GM18505 (cell line): Measurements from ENCODE around the gene ASPG.

ENCODE experiments used
- ATAC-seq: cut with Tn5 transposase; IDR thresholded peaks from one replicate; pipeline ENCODE4 v1.9.1; 2021; ENCODE audit not compliant: unreplicated experiment
- POLR2A ChIP-seq: IDR thresholded peaks from 4 replicates; pipeline ENCODE4 v1.6.1; 2011; ENCODE audit warnings: borderline replicate concordance; ENCODE audit not compliant: insufficient read depth, insufficient read length; ENCODE audit errors: extremely low read depth

ASPG gene

DNA sequence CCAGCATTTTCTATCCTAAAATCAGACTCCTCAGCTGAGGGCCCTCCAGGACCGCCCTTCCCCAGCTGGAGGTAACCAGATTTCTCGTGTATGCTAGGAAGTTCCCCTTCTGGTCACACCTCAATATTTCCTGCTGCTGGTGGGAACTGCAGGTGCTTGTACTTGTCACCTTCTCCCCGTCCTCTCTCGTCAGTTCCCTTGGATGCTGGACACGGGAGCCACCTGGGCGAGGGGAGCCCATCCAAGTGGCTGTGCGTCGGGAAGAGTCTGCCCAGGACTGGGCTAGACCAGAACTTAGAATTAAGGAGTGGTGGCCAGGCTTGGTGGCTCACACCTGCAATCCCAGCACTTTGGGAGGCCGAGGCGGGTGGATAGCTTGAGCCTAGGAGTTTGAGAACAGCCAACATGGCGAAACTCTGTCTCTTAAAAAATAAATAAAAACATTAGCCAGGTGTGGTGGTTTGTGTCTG, 29.7 kb downstream of the ASPG start:
- no peak for ATAC-seq
- TF ChIP-seq POLR2A: no peak

DNA sequence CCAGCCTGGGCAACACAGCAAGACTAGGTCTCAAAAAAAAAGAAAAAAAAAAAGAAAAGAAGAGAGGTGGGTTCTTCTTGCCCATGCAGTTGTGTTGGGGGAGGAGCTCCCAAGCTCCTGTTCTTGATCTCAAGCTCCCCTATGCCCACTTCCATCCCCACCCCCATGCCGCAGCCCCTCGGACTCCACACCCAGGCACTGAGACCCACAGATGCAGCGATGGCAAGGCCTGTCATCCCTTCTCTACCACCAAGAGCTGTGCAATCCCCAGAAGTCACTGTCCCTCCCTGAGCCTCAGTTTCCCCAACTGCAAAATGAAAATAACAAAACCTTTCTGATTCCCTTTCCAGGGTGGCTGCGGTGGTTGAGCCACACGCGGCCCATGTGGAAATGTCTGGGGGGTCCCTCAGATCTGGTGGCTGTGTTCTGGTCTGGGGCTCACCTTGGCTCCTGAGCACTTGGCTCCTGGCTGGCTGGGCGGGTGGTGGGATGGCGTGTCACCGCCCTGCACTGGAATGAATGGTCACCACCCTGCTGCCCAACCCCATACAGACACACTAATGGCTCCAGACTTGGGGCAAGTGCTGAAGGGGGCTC, 30.3 kb downstream of the ASPG start:
- TF ChIP-seq POLR2A: no peak
- ATAC-seq: no peak

DNA sequence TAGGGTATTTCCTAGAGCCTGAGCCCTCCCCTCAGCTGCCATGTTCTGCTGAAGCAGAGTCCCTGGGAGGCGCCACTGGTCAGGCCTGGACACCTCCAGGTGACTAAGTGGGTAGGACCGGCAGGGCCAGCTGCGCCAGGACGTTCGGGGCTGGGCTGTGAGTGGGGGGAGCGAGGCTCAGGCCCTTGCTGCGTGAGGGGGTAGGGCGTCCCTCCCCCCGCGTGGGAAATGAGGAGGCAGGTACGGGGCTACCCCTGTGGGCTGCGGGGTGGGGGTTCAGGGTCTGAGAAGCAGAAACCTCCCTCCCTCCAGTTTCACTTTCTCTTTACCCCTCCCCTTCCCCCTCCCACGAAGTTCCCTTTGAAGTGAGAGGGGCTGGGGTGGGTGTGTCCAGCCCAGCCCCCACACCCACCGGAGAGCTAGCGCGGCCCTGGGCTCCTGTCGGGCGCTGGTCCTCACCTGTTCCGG, 30.8 kb downstream of the ASPG start:
- TF ChIP-seq POLR2A: no peak
- ATAC-seq: no peak

DNA sequence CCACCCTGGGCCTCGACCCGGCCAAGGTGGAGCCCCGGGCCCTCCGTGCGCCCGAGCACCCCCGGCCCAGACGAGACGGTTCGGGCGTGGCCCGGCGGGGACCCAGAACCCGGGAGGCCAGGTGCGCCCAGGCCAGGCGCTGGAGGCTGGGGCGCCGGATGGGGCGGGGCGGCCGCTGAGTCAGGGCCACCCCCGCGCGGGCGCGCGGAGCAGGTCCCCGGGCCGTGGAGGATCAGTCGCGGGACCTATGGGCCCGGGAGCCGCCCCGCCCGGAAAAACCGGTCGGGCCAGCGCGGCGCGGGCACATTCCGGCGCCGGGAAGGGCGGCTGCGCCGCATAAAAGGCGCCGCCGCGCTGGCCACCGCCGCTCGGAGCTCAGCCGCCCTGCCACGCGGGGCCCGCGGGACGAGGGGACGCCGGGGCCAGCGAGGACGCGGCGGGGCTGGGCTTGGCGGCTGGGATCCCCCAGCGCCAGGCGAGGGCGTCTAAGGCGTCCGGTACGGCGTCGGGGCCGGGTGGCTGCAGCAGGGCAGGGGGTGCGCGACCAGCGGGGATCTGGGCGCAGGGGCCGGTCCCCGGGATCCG, 31.3 kb downstream of the ASPG start:
- ATAC-seq: no peak
- TF ChIP-seq POLR2A: no peak

DNA sequence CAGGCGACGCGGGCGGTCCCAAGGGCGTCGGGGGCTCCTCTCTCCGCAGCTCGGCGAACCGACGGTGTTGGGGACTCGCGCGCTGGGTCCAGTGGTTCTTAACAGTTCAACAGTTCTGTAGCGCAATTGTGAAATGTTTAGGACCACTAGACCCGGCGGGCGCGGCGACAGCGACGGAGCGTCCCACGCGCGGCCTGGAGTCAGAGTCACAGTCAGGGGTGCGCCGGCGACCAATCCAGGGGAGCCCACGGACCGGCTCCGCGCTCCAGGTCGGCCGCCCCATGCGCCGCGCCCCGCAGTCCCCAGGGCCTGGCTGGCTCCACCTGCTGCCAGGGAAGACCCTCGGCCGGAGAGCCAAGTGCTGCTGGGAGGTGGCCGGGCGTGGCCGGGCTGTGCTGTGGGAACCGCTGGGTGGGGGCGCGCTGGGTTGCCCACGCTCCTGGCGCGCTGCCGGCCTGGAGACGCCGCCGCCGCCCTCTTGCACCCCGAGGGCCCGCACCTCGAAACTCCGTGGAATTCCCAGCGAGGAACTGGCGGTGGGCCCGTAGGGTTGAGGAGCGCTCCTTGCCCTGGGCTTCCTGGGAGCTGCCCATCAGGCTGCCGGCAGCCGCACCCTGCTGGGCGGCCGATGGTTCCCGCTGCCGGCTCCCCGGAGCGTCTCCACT, 32.0 kb downstream of the ASPG start:
- no peak for ATAC-seq

GRCh38 chr14:104118006-104118844, 32.7 kb downstream of the ASPG start:
- TF ChIP-seq POLR2A: no peak
- ATAC-seq: no peak

More for the DNA sequence above, 32.0 kb downstream of the ASPG start:
- TF ChIP-seq POLR2A: no peak

- no peak for TF ChIP-seq POLR2A
- ATAC-seq: no peak
Observed at GRCh38 chr14:104119119-104119487, 33.6 kb downstream of the ASPG start.

DNA sequence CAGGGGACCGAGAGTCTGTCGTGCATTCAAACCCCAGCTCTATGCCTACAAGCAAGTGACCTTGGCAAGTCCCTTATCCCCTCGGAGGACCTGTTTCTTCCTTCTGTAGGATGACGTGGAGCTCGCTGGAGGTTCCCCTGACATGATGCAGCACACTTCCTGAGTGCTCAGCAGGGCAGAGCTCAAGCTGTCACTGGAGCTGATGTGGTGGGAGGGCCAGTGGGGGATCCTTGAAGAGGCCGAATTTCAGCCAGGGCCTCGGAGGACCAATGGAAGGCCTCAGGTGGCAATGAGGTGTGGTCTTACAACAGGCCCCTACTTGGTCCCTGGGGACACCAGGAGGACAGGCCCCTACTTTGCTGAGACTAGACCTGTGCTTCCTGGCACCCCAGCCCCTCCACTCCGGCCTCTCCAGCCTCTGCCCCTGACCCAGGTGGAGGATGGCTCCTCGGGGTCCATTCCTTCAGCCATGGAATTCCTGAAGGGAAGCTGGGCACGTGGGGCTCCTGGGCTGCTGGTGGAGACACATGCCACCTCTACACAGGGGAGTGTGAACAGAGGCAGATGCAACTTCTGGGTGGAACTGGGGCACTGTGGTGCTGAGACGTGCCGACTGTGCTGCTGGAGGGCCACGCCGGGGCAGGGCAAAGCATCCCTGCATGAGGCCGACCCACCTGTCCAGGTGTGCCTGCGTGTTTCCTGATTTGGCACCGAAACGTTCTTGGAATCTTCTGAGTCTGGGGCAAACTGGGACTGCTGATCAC, 34.2 kb downstream of the ASPG start:
- ATAC-seq: no peak
- no peak for TF ChIP-seq POLR2A

DNA sequence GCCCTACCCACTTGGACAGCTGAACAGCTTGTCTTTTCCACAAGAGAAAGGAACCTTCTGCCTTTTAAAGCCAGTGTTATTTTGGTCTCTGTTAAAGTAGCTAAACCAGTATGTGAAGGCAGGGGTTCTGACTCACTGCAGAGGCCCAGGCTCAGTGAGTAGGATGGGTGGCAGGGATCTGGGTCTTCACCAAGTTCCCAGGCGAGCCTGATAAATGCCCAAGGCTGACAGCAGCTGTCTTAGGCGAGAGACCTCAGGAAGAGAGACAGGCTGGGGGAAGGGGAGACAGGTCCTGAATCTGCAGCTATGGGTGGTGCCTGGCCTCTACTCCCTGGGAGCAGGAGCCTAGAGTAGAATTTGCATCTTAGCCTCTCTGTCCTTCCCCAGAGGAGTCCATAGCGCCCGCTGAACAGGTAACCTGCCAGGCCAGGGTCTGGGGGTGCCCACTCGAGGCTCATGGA, 34.8 kb downstream of the ASPG start:
- ATAC-seq: no peak
- no peak for TF ChIP-seq POLR2A

DNA sequence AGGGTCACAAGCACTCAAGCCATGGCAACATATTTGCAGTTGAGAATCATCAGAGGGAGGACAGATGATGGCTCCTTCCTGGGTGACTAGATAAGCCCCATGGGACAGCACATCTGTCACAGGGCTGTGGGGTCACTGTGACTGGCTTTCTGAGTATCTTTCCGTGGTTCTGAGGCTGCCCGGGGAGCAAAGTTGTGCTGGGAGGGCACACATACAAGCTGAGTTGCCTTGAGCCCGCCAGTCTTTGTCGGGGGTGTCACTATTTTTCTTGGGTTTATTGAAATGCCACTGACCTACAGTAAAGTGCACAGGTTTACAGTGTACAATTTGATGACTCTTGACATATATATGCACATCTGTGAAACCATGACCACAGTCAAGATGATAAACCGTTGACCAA, 35.6 kb downstream of the ASPG start:
- ATAC-seq: no peak
- TF ChIP-seq POLR2A: no peak

DNA sequence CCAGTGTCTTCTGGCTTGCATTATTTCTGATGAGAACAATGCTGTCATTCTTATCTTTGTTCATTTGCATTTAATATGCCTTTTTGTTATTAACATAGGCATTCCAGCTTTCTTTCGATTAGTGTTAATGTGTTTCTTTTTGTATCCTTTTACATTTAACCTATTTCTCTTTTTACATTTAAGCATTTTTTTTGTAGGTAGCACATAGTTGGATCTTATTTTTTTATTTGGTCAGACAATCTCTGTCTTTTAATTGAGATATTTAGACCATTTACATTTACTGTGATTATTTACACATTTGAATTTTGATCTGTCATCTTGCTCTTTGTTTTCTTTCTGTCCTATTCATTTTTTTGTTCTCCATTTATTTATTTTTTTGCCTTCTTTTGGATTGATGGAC, 38.4 kb downstream of the ASPG start:
- no peak for ATAC-seq
- no peak for TF ChIP-seq POLR2A

GRCh38 chr14:104125011-104125410, 39.5 kb downstream of the ASPG start:
- ATAC-seq: no peak
- no peak for TF ChIP-seq POLR2A
